ENCODE data around the gene FBN3. TPM values are rescaled to one million over a fixed set of nuclear protein-coding genes. Genes with fewer than 3 reads are reported as not detected.

FBN3 gene
- polyA plus RNA-seq, 1 of the 3 experiments (the other 2 are of a cell fraction) = not detected

DNA sequence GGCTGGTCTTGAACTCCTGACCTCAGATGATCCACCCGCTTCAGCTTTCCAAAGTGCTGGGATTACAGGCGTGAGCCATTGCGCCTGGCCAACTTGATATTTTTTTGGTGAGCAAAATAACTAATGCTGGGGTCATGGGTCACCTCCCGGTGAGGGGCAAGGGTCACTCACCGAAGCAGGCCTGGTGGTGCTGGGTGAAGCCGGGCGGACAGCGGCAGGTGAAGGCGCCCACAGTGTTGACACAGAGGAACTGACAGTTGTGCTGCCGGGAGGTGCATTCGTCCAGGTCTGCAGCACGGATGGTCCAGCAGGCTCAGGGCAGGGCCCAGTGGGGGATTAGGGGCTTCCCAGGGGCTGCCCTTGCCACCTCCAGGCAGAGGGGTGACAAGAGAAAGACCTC is 68.6 kb downstream of the FBN3 start:
- H3K9me2 ChIP-seq = no peaks in the 10 kb centered on the region
- no peak overlapping the region for H3K27ac ChIP-seq (ENCODE audit: low read depth in 2 of 2, low read length in 1 of 2)
- H2AFZ ChIP-seq (ENCODE audit: low read depth) = no peak overlapping the region
- ChIA-PET POLR2A (no interaction called here), CTCF (no interaction called here)
- no peak overlapping the region for H3K4me3 ChIP-seq (ENCODE audit: low read depth in 2 of 2, low read length in 1 of 2)
- no peaks in the 10 kb centered on the region for H3K4me1 ChIP-seq (ENCODE audit: control insufficient read depth in 1 of 2, insufficient read depth in 2 of 2, low read depth in 1 of 2, low read length in 1 of 2)
- no peak overlapping the region for H3K4me2 ChIP-seq
- H3K9ac ChIP-seq = no peak overlapping the region
- TF ChIP-seq SIN3A (IDR thresholded peaks at IDR 0.05; ENCODE audit: borderline replicate concordance, low read depth, low read length) (no peak), CHD2 (IDR thresholded peaks at IDR 0.05; ENCODE audit: low read length, partially characterized antibody) (no peak), RFX5 (IDR thresholded peaks at IDR 0.05; ENCODE audit: low read length) (no peak), MXI1 (IDR thresholded peaks at IDR 0.05; ENCODE audit: low read depth, low read length) (no peak), ELF1 (IDR thresholded peaks at IDR 0.05) (no peak), RCOR1 (IDR thresholded peaks at IDR 0.05; ENCODE audit: low read length) (no peak), RXRA (IDR thresholded peaks at IDR 0.05; ENCODE audit: borderline replicate concordance, low read depth) (no peak), FOXJ3 (CRISPR knock-in tag; IDR thresholded peaks at IDR 0.05) (no peak), EP300 (IDR thresholded peaks at IDR 0.05; ENCODE audit: borderline replicate concordance in 1 of 2, low read depth in 1 of 2, low read length in 1 of 2) (no peak), FOXM1 (IDR thresholded peaks at IDR 0.05; ENCODE audit: low read depth) (no peak), TCF12 (IDR thresholded peaks at IDR 0.05) (no peak), TAF1 (IDR thresholded peaks at IDR 0.05; ENCODE audit: borderline replicate concordance, low read depth, low read length) (no peak), GATA2 (CRISPR knock-in tag; IDR thresholded peaks at IDR 0.05) (no peak), GABPA (IDR thresholded peaks at IDR 0.05; ENCODE audit: low read depth) (no peak), TEAD4 (IDR thresholded peaks at IDR 0.05; ENCODE audit: borderline replicate concordance, insufficient read depth) (no peak), CTCF (IDR thresholded peaks at IDR 0.05) (no peak)
- TF ChIP-seq, protein P1, sequence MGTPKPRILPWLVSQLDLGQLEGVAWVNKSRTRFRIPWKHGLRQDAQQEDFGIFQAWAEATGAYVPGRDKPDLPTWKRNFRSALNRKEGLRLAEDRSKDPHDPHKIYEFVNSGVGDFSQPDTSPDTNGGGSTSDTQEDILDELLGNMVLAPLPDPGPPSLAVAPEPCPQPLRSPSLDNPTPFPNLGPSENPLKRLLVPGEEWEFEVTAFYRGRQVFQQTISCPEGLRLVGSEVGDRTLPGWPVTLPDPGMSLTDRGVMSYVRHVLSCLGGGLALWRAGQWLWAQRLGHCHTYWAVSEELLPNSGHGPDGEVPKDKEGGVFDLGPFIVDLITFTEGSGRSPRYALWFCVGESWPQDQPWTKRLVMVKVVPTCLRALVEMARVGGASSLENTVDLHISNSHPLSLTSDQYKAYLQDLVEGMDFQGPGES (IDR thresholded peaks at IDR 0.05; ENCODE audit: low read depth, low read length) = no peak
- TF ChIP-seq, protein P2, sequence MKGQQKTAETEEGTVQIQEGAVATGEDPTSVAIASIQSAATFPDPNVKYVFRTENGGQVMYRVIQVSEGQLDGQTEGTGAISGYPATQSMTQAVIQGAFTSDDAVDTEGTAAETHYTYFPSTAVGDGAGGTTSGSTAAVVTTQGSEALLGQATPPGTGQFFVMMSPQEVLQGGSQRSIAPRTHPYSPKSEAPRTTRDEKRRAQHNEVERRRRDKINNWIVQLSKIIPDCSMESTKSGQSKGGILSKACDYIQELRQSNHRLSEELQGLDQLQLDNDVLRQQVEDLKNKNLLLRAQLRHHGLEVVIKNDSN (IDR thresholded peaks at IDR 0.05; ENCODE audit: borderline replicate concordance, low read depth) = no peak
- TF ChIP-seq, protein P3, sequence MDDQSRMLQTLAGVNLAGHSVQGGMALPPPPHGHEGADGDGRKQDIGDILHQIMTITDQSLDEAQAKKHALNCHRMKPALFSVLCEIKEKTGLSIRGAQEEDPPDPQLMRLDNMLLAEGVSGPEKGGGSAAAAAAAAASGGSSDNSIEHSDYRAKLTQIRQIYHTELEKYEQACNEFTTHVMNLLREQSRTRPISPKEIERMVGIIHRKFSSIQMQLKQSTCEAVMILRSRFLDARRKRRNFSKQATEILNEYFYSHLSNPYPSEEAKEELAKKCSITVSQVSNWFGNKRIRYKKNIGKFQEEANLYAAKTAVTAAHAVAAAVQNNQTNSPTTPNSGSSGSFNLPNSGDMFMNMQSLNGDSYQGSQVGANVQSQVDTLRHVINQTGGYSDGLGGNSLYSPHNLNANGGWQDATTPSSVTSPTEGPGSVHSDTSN (IDR thresholded peaks at IDR 0.05) = no peak
- TF ChIP-seq, protein P4, sequence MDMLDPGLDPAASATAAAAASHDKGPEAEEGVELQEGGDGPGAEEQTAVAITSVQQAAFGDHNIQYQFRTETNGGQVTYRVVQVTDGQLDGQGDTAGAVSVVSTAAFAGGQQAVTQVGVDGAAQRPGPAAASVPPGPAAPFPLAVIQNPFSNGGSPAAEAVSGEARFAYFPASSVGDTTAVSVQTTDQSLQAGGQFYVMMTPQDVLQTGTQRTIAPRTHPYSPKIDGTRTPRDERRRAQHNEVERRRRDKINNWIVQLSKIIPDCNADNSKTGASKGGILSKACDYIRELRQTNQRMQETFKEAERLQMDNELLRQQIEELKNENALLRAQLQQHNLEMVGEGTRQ (IDR thresholded peaks at IDR 0.05; ENCODE audit: borderline replicate concordance, low read depth, low read length) = no peak
- WGBS (ENCODE audit: low lambda C conversion rate) = 72% methylated on average over 9 of the region's 12 CpGs
- H3K27me3 ChIP-seq (ENCODE audit: insufficient read depth) = no peaks in the 10 kb centered on the region
- H3F3A ChIP-seq (replicated peaks; ENCODE audit: insufficient read depth) = no peaks in the 10 kb centered on the region
- H4K20me1 ChIP-seq (ENCODE audit: insufficient read depth) = no peaks in the 10 kb centered on the region
- no peak for DNase-seq
- no peaks in the 10 kb centered on the region for H3K79me2 ChIP-seq (ENCODE audit: insufficient read depth)
- H3K9me3 ChIP-seq = no peaks in the 10 kb centered on the region
- H3K36me3 ChIP-seq (replicated peaks in 1 of 2; ENCODE audit: control insufficient read depth in 1 of 2, insufficient read depth in 2 of 2, low read length in 1 of 2) = no peaks in the 10 kb centered on the region
